OCI-LY7 (cell line): ENCODE results near the gene DIP2C. TPM values are rescaled to one million over a fixed set of nuclear protein-coding genes. Genes with fewer than 3 reads are reported as not detected.
A peak's percentile ranks its signal among the peaks of the same experiment; 100 is the strongest.

Source experiments
- BruUV-seq: library from RNA; stranded (reverse); fragments of 400-500 nt; replicated peaks from 2 replicates; lab custom pipeline; 2021; lab: Mats Ljungman, UMichigan
- CTCF ChIA-PET: fragments of 300-600 bp; sonication (Branson Sonifier 250); formaldehyde crosslinking; loops from one replicate; lab custom pipeline; 2022; ENCODE audit warnings: antibody characterized with exemption; ENCODE audit not compliant: unreplicated experiment; lab: Charles Lee
- POLR2A ChIA-PET: fragments of 300-600 bp; sonication (Branson Sonifier 250); formaldehyde crosslinking; loops from one replicate; lab custom pipeline; 2022; ENCODE audit warnings: antibody characterized with exemption; lab: Charles Lee
- DNase-seq: peaks from one replicate; pipeline ENCODE4 v3.0.0-alpha.2; 2015; ENCODE audit warnings: low spot score
- H2AFZ ChIP-seq: fragments of 200-600 bp; sonication (generic), shearing (Covaris generic); 2 replicates; pipeline ENCODE4 v1.6.1; 2014; ENCODE audit warnings: mild to moderate bottlenecking, antibody characterized with exemption, low read length, moderate library complexity
- H3K27ac ChIP-seq: fragments of 200-600 bp; sonication (generic); 2 replicates; pipeline ENCODE4 v1.5.1; 2014; ENCODE audit warnings: mixed run types, low read depth, mild to moderate bottlenecking, moderate library complexity, low read length, inconsistent platforms; ENCODE audit not compliant: poor library complexity, severe bottlenecking
- H3K36me3 ChIP-seq: fragments of 200-600 bp; sonication (generic); 2 replicates; pipeline ENCODE4 v1.6.1; 2014; ENCODE audit warnings: mild to moderate bottlenecking, antibody characterized with exemption, low read length, moderate library complexity, mixed read lengths; ENCODE audit not compliant: insufficient read depth
- H3K4me1 ChIP-seq: fragments of 200-600 bp; sonication (generic); 2 replicates; pipeline ENCODE4 v1.5.1; 2014; ENCODE audit warnings: mild to moderate bottlenecking, low read length; ENCODE audit not compliant: insufficient read depth, poor library complexity, severe bottlenecking
- H3K4me2 ChIP-seq: fragments of 200-600 bp; sonication (generic); 2 replicates; pipeline ENCODE4 v1.6.1; 2014; ENCODE audit warnings: mild to moderate bottlenecking, low read length
- H3K4me3 ChIP-seq: fragments of 200-600 bp; sonication (generic); 2 replicates; pipeline ENCODE4 v1.5.1; 2014; ENCODE audit warnings: mild to moderate bottlenecking, low read depth, low read length; ENCODE audit not compliant: poor library complexity, severe bottlenecking
- H3K79me2 ChIP-seq: fragments of 200-600 bp; sonication (generic); 2 replicates; pipeline ENCODE4 v1.6.1; 2016; ENCODE audit warnings: low read depth, mild to moderate bottlenecking, low read length, moderate library complexity, mixed read lengths; ENCODE audit not compliant: insufficient read depth
- H3K9me2 ChIP-seq: fragments of 200-600 bp; sonication (generic); 2 replicates; pipeline ENCODE4 v1.6.1; 2016; ENCODE audit warnings: mild to moderate bottlenecking, low read length, mixed read lengths; ENCODE audit not compliant: insufficient read depth
- H3K9me3 ChIP-seq: fragments of 200-600 bp; sonication (generic); 2 replicates; pipeline ENCODE4 v1.6.1; 2014; ENCODE audit warnings: mild to moderate bottlenecking, mixed run types, low read length, mixed read lengths
- H4K20me1 ChIP-seq: fragments of 200-600 bp; sonication (generic); 2 replicates; pipeline ENCODE4 v1.6.1; 2014; ENCODE audit warnings: mild to moderate bottlenecking, antibody characterized with exemption, low read length, moderate library complexity, mixed read lengths; ENCODE audit not compliant: insufficient read depth
- EZH2phosphoT487 ChIP-seq: fragments of 200-600 bp; sonication (generic); IDR thresholded peaks from 2 replicates; pipeline ENCODE4 v1.6.1; 2018; ENCODE audit warnings: low read depth, borderline replicate concordance, mild to moderate bottlenecking, mixed run types, antibody characterized with exemption, low read length, moderate library complexity, mixed read lengths
- intact Hi-C: fragments of 100-400 bp; cut with micrococcal nuclease; formaldehyde crosslinking; loops from one replicate; pipeline ENCODE4 v1.10.0; 2022; ENCODE audit not compliant: unreplicated experiment
- total RNA-seq, 2 experiments: library from RNA; depleted of rRNA in 1 of 2; stranded (reverse); fragments of >200 nt in 1 of 2; shearing (Covaris generic) in 1 of 2; gene quantifications; 2 replicates each; pipeline ENCODE4 v1.2.3, GENCODE V29; 2014 to 2022
- TF ChIP-seq, protein P1 (sequence below): fragments of 200-600 bp; sonication (generic); conservative IDR thresholded peaks from 2 replicates; pipeline ENCODE4 v1.5.1; 2014; ENCODE audit warnings: mild to moderate bottlenecking, antibody characterized with exemption, low read length, moderate library complexity, mixed read lengths

Gene DIP2C
- total RNA-seq, 2 experiments from 2014 or later, result 10.9 to 29.5 TPM

GRCh38 chr10:505419-505818 is 184.0 kb downstream of the DIP2C start:
- Histone ChIP-seq H3K36me3 (peaks cover 92% of the 10 kb centered on the region), H3K27ac (peak overlapping the region; percentile 88), H2AFZ (no peak overlapping the region), H3K9me3 (peaks cover 45% of the 10 kb centered on the region), H3K4me3 (no peak overlapping the region), H3K4me1 (peaks cover 44% of the 10 kb centered on the region), H3K79me2 (peaks cover 61% of the 10 kb centered on the region), H3K9me2 (no peaks in the 10 kb centered on the region), H4K20me1 (peaks cover 4% of the 10 kb centered on the region; the same call in 1 of the 2 replicates), H3K4me2 (no peak overlapping the region)
- CTCF ChIA-PET, result interaction anchor here (1.0 kb wide), 1 partner anchor 33 kb away, joined by 3 read pairs; no protein-coding TSS in a partner anchor
- TF ChIP-seq, protein P1, sequence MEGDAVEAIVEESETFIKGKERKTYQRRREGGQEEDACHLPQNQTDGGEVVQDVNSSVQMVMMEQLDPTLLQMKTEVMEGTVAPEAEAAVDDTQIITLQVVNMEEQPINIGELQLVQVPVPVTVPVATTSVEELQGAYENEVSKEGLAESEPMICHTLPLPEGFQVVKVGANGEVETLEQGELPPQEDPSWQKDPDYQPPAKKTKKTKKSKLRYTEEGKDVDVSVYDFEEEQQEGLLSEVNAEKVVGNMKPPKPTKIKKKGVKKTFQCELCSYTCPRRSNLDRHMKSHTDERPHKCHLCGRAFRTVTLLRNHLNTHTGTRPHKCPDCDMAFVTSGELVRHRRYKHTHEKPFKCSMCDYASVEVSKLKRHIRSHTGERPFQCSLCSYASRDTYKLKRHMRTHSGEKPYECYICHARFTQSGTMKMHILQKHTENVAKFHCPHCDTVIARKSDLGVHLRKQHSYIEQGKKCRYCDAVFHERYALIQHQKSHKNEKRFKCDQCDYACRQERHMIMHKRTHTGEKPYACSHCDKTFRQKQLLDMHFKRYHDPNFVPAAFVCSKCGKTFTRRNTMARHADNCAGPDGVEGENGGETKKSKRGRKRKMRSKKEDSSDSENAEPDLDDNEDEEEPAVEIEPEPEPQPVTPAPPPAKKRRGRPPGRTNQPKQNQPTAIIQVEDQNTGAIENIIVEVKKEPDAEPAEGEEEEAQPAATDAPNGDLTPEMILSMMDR, result no peak
- TF ChIP-seq EZH2phosphoT487, result no peak
- DNase-seq, result peak; percentile 81
- POLR2A ChIA-PET, result interaction anchor here (0.6 to 1.9 kb wide), 3 partner anchors 9 to 544 kb away, joined by 3 to 6 read pairs (median 4); no protein-coding TSS in a partner anchor
- no TSS peak for BruUV-seq
- intact Hi-C loops, result loop anchor here (1.0 to 2.0 kb wide), 4 partner anchors 54 to 217 kb away; no protein-coding TSS in a partner anchor

DNA sequence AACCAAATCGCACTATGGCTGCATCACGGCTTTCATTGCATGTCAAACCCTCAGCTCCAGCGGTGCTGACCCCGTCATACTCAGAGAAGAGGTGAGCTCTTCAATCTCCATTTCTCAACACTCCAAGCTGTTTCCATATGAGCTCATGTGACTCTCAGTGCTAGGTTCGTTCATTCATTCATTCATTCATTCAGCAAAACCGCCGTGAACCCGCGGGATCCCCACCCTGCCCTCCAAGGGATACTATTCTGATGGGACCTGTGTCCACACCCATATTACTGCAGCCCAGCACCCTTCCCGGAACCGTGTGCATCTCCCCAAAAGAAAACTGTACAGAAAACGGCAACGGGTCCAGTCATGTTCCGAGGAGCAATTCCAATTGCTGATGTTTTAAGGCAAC is 184.7 kb downstream of the DIP2C start:
- Histone ChIP-seq H3K4me1 (peaks cover 38% of the 10 kb centered on the region), H3K9me3 (peaks cover 45% of the 10 kb centered on the region), H3K9me2 (no peaks in the 10 kb centered on the region), H3K4me3 (no peak overlapping the region), H3K27ac (peak overlapping the region; percentile 88), H3K36me3 (peaks cover 92% of the 10 kb centered on the region), H4K20me1 (peaks cover 7% of the 10 kb centered on the region; the same call in 1 of the 2 replicates), H2AFZ (no peak overlapping the region), H3K4me2 (no peak overlapping the region), H3K79me2 (peaks cover 61% of the 10 kb centered on the region)
- intact Hi-C loops, result loop anchor here (1.0 to 2.0 kb wide), 4 partner anchors 54 to 216 kb away; no protein-coding TSS in a partner anchor
- no peak for DNase-seq
- TF ChIP-seq, protein P1, result no peak
- TF ChIP-seq EZH2phosphoT487, result no peak
- ChIA-PET POLR2A (interaction anchor here (1.0 to 1.9 kb wide), 2 partner anchors 10 to 14 kb away, joined by 3 to 6 read pairs; no protein-coding TSS in a partner anchor), CTCF (no interaction called here)
- no TSS peak for BruUV-seq

- no TSS peak for BruUV-seq
- no peak overlapping the region for H3K27ac ChIP-seq
- ChIA-PET CTCF (no interaction called here), POLR2A (interaction anchor here (1.0 to 1.9 kb wide), 2 partner anchors 10 to 15 kb away, joined by 3 to 6 read pairs; no protein-coding TSS in a partner anchor)
- H3K79me2 ChIP-seq, result peaks cover 55% of the 10 kb centered on the region
- H3K4me1 ChIP-seq, result peaks cover 34% of the 10 kb centered on the region
- H3K36me3 ChIP-seq, result peaks cover 90% of the 10 kb centered on the region
- peaks cover 45% of the 10 kb centered on the region for H3K9me3 ChIP-seq
- no peak overlapping the region for H2AFZ ChIP-seq
- TF ChIP-seq, protein P1, result no peak
- no peak for TF ChIP-seq EZH2phosphoT487
- H3K4me3 ChIP-seq, result no peak overlapping the region
- DNase-seq, result no peak
- H3K4me2 ChIP-seq, result no peak overlapping the region
- intact Hi-C loops, result loop anchor here (2.0 kb wide), 1 partner anchor 215 kb away; no protein-coding TSS in a partner anchor
- peaks cover 7% of the 10 kb centered on the region; the same call in 1 of the 2 replicates for H4K20me1 ChIP-seq
- H3K9me2 ChIP-seq, result no peaks in the 10 kb centered on the region
Measured at GRCh38 chr10:504121-504611, 185.3 kb downstream of the DIP2C start.
